ENCODE measurements around the gene AATK.

AATK gene

DNA sequence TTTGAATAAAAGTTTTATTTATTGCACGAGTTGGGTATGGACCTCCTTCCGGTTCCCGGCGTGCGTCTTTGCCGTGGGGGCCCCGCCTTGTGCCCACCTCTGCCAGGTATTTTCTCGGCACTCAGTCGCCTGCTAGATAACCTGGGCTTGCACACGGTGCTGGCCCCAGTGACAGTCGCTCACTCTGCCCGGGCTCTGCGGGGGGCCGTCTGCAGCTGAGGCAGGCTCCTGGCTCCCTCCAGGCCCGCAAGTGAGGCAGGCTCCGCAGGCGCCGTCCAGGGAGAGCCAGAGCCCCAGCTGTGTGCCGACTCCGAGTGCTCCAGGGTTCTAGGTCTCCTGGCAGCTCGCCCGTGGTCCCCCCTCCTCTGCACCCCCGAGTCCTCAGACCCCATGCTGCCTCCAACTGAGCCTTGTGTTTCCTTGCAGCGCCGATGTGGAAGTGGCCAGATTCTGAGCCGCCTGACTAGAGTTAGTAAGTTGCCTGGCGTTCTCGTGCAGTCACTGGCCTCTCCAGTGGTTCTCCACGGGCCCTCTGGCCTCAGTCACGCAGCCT lies 55.5 kb downstream of the AATK start:
- DNase-seq = no peak

DNA sequence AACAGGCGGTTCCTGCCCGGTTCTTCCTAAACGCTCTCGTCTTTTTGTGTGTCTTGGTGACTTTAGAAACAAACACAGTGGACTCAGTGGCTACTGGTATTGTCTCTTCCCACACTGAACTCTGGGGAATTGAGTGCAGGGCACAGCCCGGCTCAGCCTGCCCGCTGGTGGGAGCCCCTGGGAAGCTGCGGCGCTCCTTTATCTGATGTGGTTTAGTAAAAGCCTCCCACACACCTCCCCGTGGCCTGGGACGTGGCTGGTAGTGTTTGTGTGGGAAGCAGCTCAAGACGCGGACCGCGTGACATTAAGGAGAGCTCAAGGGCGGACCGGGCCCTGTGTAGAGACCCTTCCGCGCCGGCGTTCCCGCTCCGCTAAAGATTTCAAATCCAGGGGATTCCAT lies 56.1 kb downstream of the AATK start:
- DNase-seq = no peak

- DNase-seq = no peak
Measured at GRCh38 chr17:81108220-81108619, 57.8 kb downstream of the AATK start.

DNA sequence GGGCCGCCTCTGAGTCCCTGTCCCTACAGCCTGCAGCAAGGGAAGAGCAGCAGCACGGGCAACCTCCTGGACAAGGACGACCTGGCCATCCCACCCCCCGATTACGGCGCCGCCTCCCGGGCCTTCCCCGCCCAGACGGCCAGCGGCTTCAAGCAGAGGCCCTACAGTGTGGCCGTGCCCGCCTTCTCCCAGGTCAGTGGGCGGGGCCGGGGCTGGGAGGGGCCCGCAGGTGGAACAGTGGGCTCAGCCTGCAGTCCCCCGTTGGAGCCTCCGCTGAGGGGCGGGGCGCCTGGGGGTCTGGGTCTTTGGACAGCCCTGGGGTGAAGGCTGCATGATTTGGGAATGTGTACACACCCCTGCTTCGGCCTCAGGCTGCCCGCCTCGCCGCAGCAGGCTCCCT lies 59.3 kb downstream of the AATK start:
- no peak for DNase-seq

DNA sequence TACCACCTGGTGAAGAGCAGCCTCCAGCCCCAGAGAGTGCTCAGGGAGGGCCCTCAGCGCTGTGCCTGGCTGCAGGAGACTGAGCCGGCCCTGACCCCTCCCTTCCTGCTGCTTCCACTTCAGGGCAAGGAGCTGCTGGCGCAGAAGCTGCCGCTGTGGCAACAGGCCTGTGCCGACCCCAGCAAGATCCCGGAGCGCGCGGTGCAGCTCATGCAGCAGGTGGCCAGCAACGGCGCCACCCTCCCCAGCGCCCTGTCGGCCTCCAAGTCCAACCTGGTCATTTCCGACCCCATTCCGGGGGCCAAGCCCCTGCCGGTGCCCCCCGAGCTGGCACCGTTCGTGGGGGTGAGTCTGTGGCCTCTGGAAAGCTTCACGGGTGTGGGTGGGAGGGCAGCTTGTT lies 62.6 kb downstream of the AATK start:
- no peak for DNase-seq

DNA sequence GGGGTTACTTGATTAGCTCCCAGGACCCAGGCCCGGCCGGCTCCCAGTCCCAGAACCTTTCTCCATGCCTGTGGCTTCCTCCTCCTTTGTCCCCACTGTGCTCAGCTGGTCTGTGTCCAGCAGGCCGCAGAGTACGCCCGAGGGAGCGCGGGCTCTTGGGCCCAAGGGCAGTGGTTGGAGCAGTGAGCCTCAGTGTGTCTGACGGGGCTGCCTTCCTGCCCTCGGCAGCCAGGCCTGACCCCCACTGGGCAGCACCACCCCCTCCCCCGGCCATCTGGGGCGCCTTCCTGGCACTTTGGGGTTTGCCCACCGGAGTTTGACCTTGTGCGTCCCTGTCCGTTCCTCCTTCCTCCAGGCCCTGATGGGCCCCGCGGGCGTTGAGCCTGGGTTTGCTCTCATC lies 63.2 kb downstream of the AATK start:
- DNase-seq = no peak

DNA sequence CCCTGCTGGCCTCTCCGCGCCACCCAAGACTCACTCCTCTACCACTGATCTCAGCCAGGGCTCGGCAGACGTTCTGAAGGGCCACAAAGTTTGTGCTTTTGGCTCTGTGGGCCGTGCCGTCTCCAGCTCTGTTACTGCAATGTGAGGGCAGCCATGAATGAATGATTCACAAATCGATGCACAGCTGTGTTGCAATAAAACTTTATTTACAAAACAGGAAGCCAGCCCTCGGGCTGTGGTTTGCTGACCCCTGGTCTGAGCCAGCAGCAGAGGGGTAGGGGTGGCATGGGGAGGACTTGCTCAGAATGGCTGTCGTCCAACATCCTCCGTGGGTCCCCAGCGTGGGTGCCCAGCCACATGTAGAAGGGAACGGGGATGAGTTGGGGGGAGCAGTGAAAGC lies 63.7 kb downstream of the AATK start:
- no peak for DNase-seq

DNA sequence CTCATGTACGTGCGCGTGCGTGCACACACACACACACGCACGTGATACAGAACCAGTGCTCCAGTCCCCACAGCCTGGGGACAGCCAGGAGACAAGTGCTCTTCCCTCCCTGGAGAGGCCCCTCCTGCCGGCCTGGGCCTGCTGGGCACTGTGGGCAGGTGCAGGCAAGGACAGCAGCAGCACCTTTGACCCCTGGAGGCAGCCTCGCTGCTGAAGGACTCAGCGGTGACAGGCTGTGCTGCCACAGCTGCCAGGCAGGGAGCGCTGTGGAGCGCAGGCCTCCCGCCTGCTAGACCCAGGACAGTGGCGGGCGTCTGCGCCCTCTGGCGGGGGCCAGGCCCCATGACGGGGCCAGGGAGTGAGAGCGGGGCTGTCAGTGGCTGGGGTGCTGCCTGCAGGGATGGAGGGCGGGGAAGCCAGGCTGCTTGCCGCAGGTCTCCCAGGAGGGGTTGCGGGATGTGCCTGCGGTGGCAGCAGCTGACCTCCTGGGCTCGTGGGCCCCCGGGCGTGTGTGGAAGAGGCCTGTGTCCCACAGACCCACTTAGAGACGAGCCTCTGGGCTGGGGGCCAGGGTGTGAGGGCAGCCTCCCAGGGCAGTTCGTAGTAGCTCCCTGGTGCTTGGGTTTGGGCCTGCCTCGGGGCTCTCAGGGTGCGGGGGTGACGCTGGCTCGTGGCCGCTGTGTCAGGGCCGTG lies 64.3 kb downstream of the AATK start:
- DNase-seq = no peak

GRCh38 chr17:81100668-81101067 lies 65.4 kb downstream of the AATK start:
- no peak for DNase-seq

GRCh38 chr17:81099888-81100287 lies 66.1 kb downstream of the AATK start:
- no peak for DNase-seq

DNA sequence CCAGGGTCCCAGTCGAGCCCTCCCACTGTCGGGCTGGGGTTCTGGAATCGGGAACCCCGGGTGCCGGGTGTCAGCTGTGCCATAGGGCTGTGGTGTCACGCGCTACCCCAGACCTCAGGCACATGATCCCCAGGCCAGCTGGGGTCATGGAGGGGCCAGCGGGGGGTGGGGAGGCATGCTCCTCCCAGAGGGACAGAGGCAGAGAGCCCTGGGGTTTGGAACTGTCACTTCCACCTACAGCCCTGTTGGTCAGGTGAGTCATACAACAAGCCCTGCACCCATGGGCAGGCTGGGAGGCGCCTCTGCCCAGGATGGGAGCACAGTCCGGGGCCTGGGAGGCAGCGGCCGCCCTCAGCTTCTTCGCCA lies 68.1 kb downstream of the AATK start:
- DNase-seq = no peak

DNA sequence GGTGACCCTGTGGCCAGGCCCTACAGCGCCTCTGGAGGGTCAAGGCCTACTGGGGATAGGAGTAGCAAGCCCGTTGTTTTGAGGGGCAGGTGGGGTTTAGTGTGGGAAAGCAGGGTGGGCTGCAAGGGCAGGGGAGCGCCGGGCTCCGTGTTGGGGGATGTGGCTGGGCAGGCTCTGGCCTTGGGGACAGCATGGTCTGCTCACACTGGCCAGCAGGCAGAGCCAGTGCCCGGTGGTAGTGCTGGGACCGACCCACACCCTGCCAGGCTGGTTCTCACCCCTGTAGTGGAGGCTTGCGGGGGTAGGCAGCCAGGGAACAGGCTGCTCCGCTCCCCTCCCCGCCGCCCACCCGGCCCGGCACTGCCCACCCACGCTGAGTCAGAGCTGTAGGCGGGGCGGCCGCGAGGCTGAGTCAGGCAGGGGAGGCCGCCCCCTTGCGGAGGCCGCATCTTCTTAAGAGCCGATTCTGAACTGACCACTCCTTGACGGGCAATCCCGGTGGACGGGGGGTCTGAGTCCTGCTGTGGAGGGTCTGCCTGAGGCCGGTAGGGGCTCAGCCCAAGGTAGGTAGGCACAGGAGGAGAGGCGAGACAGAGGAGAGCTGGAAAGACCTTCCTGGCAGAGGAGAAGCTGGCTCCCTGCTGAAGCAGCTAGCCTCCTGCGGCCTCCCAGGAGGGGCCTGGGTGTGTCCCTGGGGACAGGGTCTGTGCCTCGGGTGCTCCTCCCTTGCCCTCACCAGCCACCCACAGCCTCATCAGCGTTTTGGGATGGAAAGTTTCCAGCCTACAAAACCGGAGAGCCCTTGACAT lies 68.7 kb downstream of the AATK start:
- DNase-seq = no peak

DNA sequence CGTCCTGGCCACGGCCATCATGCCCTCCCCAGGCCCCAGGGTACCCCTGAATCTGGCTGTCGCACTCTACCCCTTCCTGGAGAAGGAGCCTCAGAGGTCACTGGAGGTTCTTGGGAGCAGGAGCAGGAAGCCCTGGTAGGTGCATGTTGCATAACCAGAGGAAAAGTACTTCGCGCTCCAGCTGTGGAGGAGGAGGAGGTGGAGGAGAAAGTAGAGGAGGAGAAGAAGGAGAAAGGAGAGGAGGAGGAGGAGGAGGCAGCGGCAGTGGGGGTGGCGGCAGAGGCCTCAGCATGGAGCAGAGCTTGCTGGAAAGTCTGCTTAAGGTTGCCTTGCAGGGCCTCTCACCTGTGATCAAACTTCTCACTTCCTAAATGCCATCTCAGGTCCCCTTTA lies 69.3 kb downstream of the AATK start:
- no peak for DNase-seq

- no peak for DNase-seq
Measured at GRCh38 chr17:81095383-81095762, 70.6 kb downstream of the AATK start.

GRCh38 chr17:81094509-81095382 lies 71.3 kb downstream of the AATK start:
- no peak for DNase-seq

DNA sequence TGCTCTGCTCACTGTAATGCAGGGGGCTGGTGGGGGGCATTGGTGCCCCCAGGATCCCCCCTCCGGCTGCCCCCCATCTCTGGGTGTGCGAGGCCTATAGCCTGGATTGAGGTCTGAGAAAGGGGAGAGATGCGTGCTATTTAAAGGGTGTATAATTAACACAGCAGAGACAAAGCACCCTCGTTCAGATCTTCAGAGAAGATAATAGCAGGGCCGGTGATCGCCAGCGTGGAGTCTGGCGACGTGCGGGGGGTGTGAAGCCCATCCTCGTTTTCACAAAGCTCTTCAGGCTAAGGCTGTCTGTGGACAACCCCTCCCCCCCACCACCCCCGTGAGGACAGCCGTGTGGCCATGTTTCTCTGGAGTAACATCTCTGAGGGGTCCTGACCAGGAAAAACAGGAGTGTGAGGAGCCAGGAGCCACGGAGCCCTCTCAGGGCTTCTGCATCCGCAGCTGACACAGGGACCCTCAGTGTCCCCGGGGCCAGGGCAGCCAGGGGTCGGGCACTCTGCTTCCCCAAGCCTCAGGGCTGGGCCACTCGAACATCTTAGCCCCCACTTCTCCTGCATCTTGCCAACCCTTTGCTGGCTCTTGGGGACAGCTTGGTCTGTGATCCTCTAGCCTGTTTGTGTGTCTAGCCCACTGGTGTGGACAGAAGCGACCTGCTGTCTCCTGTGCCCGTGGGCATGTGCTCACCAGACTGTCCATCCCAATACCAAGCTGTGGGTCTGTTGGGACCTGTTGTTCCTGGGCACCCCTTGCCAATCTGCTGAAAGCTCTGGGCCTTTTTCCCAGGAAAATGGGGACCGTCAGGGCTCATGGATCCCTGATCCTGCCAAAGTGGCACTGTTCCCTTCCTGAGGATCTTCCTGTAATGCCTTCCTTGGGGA lies 72.2 kb downstream of the AATK start:
- DNase-seq = no peak

GRCh38 chr17:81092518-81093095 lies 73.4 kb downstream of the AATK start:
- no peak for DNase-seq

DNA sequence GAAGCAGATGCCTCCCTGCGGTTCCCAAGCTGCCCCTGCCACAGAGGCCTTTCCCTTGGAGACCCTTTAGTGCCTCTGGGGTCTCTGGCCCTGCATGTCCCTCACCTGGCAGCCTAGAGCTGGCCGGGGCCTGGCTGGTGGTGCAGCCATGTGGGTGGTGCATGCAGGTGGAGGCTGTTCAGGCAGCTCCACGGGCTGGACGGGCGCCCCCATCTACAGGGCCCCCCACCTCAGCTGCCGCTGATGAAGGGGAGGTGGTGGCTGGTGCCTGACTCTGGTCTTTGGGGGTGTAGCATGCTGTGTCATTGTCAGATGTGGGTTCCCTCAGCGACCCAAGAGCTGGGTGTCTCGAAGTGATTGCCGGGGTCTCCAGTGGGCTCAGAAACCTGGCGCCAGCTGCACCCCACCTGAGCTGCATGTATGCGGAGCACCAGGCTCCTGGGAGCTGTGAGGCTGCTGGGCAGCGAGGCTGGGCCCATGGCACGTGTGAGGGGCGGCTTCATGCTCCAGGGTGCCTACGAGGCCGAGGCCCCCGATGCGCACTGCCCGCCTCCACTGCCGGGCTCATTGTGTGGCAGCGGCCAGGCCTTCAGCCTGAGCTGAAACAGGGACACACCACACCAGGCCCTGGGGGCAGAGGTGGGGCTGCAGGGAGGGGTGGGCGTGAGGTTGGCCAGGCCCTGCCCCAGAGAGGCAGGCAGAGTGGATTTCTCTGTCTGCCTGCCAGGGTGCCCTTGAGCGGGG lies 74.1 kb downstream of the AATK start:
- DNase-seq = no peak

DNA sequence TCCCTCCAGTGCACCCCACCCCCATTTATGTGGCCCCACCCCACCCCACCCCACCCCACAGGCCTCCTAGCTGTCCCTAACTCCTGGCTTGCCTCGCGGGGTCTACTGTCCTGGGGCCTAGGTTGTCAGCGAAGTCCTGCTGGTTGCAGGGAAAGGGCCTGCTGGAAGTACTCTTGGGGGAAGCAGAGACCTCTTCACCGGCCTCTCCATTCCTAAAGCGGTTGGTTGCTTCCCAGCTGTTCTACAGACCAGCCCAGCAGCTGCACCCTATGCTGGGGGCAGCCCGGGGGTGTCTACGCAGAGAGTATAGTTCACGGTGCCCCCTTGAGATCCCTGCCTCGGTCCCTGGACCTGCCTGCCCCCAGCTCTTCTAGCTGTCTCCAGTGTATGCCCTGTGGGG lies 74.9 kb downstream of the AATK start:
- no peak for DNase-seq

DNA sequence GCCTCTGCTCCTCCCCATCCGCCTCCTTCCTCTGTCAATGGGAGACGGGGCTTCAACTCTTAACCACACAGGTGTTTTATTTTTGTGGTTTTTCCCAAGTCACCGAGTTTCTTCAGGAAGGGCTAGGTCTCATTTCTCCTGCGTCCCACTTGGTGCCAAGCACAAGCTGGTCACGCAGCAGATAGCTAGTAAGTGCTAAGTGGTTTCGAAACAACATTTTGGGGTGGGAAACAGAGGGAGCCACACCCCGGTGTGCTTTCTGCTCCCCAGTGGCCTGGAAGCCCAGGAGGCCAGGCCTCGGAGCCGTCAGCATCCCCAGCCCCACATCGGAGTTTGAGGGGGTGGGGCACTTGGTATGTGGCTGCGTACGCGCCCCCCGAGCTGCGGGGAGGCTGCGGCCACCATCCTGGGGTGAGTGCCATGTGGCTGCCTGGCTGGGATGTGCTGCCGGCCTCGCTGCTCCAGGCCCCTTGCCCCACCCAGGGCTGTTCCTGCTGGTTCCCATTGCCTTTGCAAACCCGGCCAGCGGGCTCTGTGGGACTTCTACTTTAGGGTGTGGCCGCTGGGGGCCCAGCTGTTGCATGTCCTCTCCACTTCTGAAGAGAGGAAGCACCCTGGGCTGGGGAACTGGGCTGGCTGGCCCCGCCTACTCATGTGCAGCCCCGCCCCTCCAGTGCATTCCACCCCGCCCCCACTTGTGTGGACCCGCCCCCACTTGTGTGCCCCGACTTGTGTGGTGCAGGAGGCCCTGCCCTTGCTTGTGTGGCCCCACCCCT lies 75.5 kb downstream of the AATK start:
- no peak for DNase-seq

Data from cortex of kidney (tissue), 1 donor.